ENCODE data around the gene RHAG. TPM values are rescaled to one million over a fixed set of nuclear protein-coding genes. Genes with fewer than 3 reads are reported as not detected.

The RHAG gene
- total RNA-seq, 4 donors from 2014 or later = 0.19 TPM; not detected in 3

GRCh38 chr6:49558238-49558637 lies 78.4 kb downstream of the RHAG start:
- Histone ChIP-seq H3K27ac (no peak overlapping the region), H3K27me3 (no peaks in the 10 kb centered on the region), H3K4me1 (peaks cover 0 to 40% (median 7%) of the 10 kb centered on the region in 3 donors), H3K36me3 (no peaks in the 10 kb centered on the region), H3K9me3 (no peaks in the 10 kb centered on the region), H3K4me3 (no peak overlapping the region)
- intact Hi-C loops (cut with DNase I) = no loop called here
- DNase-seq = no peak
- no peak for TF ChIP-seq POLR2A (IDR thresholded peaks at IDR 0.05)
- TF ChIP-seq, protein P1, sequence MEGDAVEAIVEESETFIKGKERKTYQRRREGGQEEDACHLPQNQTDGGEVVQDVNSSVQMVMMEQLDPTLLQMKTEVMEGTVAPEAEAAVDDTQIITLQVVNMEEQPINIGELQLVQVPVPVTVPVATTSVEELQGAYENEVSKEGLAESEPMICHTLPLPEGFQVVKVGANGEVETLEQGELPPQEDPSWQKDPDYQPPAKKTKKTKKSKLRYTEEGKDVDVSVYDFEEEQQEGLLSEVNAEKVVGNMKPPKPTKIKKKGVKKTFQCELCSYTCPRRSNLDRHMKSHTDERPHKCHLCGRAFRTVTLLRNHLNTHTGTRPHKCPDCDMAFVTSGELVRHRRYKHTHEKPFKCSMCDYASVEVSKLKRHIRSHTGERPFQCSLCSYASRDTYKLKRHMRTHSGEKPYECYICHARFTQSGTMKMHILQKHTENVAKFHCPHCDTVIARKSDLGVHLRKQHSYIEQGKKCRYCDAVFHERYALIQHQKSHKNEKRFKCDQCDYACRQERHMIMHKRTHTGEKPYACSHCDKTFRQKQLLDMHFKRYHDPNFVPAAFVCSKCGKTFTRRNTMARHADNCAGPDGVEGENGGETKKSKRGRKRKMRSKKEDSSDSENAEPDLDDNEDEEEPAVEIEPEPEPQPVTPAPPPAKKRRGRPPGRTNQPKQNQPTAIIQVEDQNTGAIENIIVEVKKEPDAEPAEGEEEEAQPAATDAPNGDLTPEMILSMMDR (IDR thresholded peaks at IDR 0.05) = no peak

DNA sequence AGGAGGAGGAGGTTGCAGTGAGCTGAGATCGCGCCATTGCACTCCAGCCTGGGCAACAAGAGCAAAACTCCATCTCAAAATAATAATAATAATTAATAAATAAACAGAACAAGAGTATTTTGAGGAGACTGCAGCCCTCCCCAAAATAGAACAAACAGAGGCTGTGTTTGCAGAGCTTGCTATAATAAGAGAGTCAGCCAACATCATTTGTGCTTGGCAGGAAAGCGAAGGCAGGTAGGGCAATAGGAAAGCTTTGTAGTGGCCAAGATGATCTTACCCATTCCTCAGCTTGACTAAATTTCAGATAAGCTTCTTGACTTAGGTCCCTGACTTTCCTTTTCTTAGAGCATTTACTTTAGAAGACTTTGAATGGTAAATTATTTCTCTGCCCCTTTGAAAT lies 79.5 kb downstream of the RHAG start:
- Histone ChIP-seq H3K36me3 (no peaks in the 10 kb centered on the region), H3K27ac (peak overlapping the region; percentile 63 to 80 (median 77)), H3K4me3 (no peak overlapping the region), H3K27me3 (no peaks in the 10 kb centered on the region), H3K9me3 (no peaks in the 10 kb centered on the region), H3K4me1 (peaks cover 0 to 50% (median 7%) of the 10 kb centered on the region in 3 donors)
- DNase-seq = no peak
- WGBS, 2 donors = 75 to 82% methylated on average over 3 of the region's 3 CpGs
- no peak for TF ChIP-seq POLR2A (IDR thresholded peaks at IDR 0.05)
- TF ChIP-seq, protein P1 (IDR thresholded peaks at IDR 0.05) = no peak
- intact Hi-C loops (cut with DNase I) = no loop called here

GRCh38 chr6:49556429-49556837 lies 80.2 kb downstream of the RHAG start:
- peak overlapping the region; percentile 63 to 80 (median 77) for H3K27ac ChIP-seq
- no peaks in the 10 kb centered on the region for H3K9me3 ChIP-seq

GRCh38 chr6:49555951-49556350 lies 80.7 kb downstream of the RHAG start:
- intact Hi-C loops (cut with DNase I) = no loop called here
- no peak overlapping the region for H3K4me3 ChIP-seq
- peaks cover 0 to 62% (median 7%) of the 10 kb centered on the region in 3 donors for H3K4me1 ChIP-seq
- H3K9me3 ChIP-seq = no peaks in the 10 kb centered on the region
- peaks cover 0 to 6% (median 0%) of the 10 kb centered on the region in 4 donors for H3K27me3 ChIP-seq
- 36 to 55% methylated on average over 4 of the region's 4 CpGs for WGBS, 2 donors
- TF ChIP-seq POLR2A (IDR thresholded peaks at IDR 0.05) = no peak
- TF ChIP-seq, protein P1 (IDR thresholded peaks at IDR 0.05) = no peak
- no peak for DNase-seq
- H3K27ac ChIP-seq = peak overlapping the region in 3 of 4 donors; percentile 12 to 79 (median 73)
- no peaks in the 10 kb centered on the region for H3K36me3 ChIP-seq

More at GRCh38 chr6:49556429-49556837, 80.2 kb downstream of the RHAG start:
- Histone ChIP-seq H3K4me1 (peaks cover 0 to 58% (median 7%) of the 10 kb centered on the region in 3 donors), H3K27me3 (peaks cover 0 to 1% (median 0%) of the 10 kb centered on the region in 4 donors), H3K4me3 (no peak overlapping the region), H3K36me3 (no peaks in the 10 kb centered on the region)
- no peak for DNase-seq
- intact Hi-C loops (cut with DNase I) = no loop called here
- TF ChIP-seq, protein P1 (IDR thresholded peaks at IDR 0.05) = no peak
- no peak for TF ChIP-seq POLR2A (IDR thresholded peaks at IDR 0.05)

Other genes with a start within 250 kb of the RHAG start
- 10 to 100 TPM in 3 of 4 donors, 1 to 10 TPM in 1; 8.5 to 16.8 (median 15.2) TPM for gene MMUT, start 173.6 kb downstream of the RHAG start, total RNA-seq
- 1 to 10 TPM; 4.9 to 6.1 (median 5.2) TPM for gene CENPQ, start 173.5 kb downstream of the RHAG start, total RNA-seq
- not detected for gene GLYATL3, start 136.9 kb downstream of the RHAG start, total RNA-seq
- 10 to 100 TPM in 3 of 4 donors, 1 to 10 TPM in 1; 10.0 to 22.8 (median 18.3) TPM for gene C6orf141, start 86.2 kb downstream of the RHAG start, total RNA-seq
- under 1 TPM in 2 of 4 donors, not detected in 2; 0.57 to 0.76 TPM for gene CRISP2, start 76.7 kb upstream of the RHAG start, total RNA-seq
- gene CRISP3, start 107.5 kb upstream of the RHAG start, total RNA-seq = 100 to 1,000 TPM in 1 of 4 donors, 10 to 100 TPM in 2, 1 to 10 TPM in 1; 6.1 to 114 (median 48.8) TPM
- gene PGK2, start 150.4 kb upstream of the RHAG start, total RNA-seq = not detected
- not detected for gene CRISP1, start 229.7 kb upstream of the RHAG start, total RNA-seq